WERI-Rb-1 (cell line): ENCODE data around the gene ASPSCR1.

ENCODE experiments used
- DNase-seq: peaks from one replicate; pipeline ENCODE4 v3.0.0-alpha.2; 2020
- H3K27ac ChIP-seq: fragments of 250-450 bp; sonication (Bioruptor Pico); 2 replicates; pipeline ENCODE4 v1.5.1; 2020; ENCODE audit warnings: mild to moderate bottlenecking, moderate library complexity
- H3K27me3 ChIP-seq: fragments of 250-450 bp; sonication (Bioruptor Pico); 2 replicates; pipeline ENCODE4 v1.5.1; 2021; ENCODE audit warnings: mild to moderate bottlenecking, low read depth, moderate library complexity; ENCODE audit not compliant: insufficient read depth, severe bottlenecking
- H3K36me3 ChIP-seq: fragments of 250-450 bp; sonication (Bioruptor Pico); 2 replicates; pipeline ENCODE4 v1.5.1; 2020; ENCODE audit warnings: mild to moderate bottlenecking, moderate library complexity
- H3K4me3 ChIP-seq: 2 replicates; pipeline ENCODE4 v1.5.1; 2011; ENCODE audit warnings: low read depth, mild to moderate bottlenecking, control low read depth, low read length
- H3K9me3 ChIP-seq: fragments of 250-450 bp; sonication (Bioruptor Pico); 2 replicates; pipeline ENCODE4 v1.5.1; 2021; ENCODE audit warnings: mild to moderate bottlenecking, moderate library complexity; ENCODE audit not compliant: severe bottlenecking
- TF ChIP-seq, protein P1 (sequence below): IDR thresholded peaks from 2 replicates; pipeline ENCODE4 v1.5.1; 2011; ENCODE audit warnings: low read depth, mild to moderate bottlenecking, control low read depth, inconsistent platforms, low read length

ASPSCR1 gene

DNA sequence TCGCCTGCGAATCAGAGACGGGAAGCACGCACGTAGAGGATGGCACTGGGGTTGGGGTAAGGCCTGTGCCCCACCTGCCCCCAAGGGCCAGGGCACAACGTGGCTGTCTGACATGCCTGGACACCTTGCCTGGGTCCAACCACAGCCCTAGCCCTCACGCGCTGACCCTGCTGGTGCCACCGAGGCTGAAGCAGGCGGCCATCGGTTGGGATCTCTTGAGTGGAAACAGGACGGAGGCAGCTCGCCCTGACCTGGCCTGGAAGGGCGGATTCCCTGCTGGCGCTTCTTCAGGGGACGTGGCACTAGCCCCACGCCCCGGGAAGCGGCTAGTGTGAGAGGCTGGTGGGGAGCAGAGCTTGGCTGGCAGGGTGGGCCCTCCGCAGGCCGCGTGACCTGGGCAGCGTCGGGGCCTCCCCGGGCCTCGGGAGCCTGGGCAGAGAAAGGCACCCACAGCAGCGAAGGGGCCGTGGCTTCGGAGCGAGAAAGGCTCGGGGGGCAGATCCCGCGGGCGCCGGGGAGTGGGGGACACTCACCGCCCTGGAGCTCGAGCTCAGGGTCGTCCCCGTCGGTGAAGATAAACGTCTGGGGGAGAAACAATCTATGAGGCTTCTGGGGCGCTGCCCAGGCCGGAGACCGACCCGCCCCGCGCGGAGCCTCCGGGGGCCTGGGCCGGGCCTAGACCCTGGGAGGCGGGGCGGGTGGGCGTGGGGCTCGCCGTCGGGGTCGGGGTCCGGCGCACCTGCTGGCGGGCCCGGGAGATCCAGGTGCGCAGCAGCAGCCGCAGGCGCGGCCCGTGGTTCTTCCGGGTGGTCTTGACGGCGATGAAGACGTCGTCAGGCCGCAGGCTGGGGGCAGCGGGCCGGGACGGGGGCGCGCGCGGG is 73.6 kb downstream of the ASPSCR1 start:
- H3K27ac ChIP-seq = peak overlapping the region; percentile 69
- TF ChIP-seq, protein P1, sequence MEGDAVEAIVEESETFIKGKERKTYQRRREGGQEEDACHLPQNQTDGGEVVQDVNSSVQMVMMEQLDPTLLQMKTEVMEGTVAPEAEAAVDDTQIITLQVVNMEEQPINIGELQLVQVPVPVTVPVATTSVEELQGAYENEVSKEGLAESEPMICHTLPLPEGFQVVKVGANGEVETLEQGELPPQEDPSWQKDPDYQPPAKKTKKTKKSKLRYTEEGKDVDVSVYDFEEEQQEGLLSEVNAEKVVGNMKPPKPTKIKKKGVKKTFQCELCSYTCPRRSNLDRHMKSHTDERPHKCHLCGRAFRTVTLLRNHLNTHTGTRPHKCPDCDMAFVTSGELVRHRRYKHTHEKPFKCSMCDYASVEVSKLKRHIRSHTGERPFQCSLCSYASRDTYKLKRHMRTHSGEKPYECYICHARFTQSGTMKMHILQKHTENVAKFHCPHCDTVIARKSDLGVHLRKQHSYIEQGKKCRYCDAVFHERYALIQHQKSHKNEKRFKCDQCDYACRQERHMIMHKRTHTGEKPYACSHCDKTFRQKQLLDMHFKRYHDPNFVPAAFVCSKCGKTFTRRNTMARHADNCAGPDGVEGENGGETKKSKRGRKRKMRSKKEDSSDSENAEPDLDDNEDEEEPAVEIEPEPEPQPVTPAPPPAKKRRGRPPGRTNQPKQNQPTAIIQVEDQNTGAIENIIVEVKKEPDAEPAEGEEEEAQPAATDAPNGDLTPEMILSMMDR = no peak

DNA sequence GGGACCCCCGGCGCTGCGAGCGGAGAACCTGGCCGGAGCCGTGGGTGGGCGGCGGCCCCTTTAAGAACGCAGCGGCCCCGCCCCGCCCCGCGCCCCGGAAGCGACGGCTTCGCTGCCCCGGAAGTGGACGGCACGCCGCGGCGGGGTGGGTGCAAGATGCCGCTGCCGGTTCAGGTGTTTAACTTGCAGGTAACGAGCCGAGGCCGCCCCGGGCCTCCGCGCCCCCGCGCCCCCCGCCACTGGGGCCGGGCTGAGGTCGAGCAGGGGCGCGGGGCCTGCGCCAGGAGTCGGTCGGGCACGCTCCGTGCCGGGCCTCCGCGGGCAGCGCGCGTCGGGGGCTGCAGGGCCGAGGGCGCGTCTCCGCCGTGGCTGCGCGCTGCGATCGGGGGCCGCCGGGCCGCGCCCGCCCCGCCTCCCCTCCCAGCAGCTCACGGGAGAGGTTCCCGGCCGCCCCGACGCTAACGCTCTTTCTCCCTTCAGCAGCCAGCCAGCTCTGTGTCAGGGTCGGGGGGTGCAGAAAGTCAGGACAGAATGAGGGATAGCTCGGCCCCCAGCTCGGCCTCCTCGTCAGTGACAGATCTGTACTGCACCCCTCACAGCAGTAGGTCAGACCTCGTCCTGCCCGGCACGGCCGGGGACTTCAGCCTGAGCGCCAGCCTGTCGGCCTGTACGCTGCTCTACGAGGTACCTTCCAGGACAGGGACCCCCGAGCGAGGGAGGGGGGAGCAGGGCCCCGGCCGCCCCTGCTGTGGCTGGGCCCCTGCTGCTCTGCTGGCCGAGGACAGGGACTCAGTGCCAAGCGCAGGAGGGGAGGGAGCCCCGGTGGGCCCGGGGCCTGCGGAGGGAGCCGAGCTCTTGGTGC is 74.6 kb downstream of the ASPSCR1 start, which contains the start of the genes GPS1 and RFNG:
GPS1 (plus strand) TSS at position 123 of the 862 bp plus-strand sequence; CDS start at position 157, 34 bp downstream.
RFNG (minus strand) TSS at position 36 of the 862 bp plus-strand sequence. CDS start 45 bp downstream, outside the sequence.
- Histone ChIP-seq H3K9me3 (no peaks in the 10 kb centered on the region), H3K27ac (peak within 1 kb of the TSS; percentile 69), H3K27me3 (no peaks in the 10 kb centered on the region), H3K36me3 (peaks cover 74% of the 10 kb centered on the region), H3K4me3 (peak within 1 kb of the TSS; percentile 77)
- DNase-seq = peak; percentile 89
- TF ChIP-seq, protein P1 = no peak

More for the DNA sequence above, 73.6 kb downstream of the ASPSCR1 start:
- no peak for DNase-seq
- Histone ChIP-seq H3K27me3 (no peaks in the 10 kb centered on the region), H3K4me3 (peak overlapping the region; percentile 71), H3K36me3 (peaks cover 67% of the 10 kb centered on the region), H3K9me3 (no peaks in the 10 kb centered on the region)

DNA sequence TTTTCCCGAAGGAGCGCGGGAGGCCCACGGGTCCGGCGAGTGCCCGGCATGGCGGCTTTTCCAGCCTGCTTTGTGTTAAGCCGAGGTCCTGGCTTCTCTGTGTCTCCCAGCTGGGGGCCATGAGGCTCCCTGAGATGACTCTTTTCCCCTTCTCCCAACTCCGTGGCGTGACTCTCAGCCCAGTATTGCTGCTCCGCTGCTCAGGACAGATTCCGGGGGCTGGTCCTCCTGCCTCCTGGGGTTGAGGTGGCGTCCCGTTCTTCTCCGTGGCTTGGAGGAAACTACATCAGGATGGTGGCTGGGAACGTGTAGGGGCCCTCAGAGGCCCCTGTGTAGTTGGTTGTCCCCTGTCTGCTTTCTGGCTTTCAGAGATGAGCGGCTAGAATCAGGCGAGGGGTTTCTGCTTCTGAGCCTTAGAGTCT is 75.2 kb downstream of the ASPSCR1 start:
- TF ChIP-seq, protein P1 = no peak
- DNase-seq = no peak
- Histone ChIP-seq H3K36me3 (peaks cover 74% of the 10 kb centered on the region), H3K27me3 (no peaks in the 10 kb centered on the region), H3K27ac (peak overlapping the region; percentile 67), H3K4me3 (peak overlapping the region; percentile 77), H3K9me3 (no peaks in the 10 kb centered on the region)

DNA sequence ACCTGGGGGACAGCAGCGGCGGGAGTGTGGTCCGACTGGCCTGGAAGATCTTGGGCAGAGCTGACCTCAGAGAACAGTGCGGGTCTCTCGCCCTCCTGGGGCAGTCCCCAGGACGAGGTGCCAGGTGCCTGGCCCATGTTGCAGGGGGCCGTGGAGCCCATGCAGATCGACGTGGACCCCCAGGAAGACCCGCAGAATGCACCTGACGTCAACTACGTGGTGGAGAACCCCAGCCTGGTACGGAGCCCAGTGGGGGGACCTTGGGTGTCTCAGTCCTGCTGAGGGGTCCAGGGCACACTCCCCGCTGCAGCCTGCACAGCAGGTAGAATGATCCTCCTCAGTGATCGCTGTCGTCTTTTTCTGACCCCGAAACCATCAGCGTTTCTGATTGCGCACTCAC is 75.7 kb downstream of the ASPSCR1 start:
- no peaks in the 10 kb centered on the region for H3K27me3 ChIP-seq
- peaks cover 74% of the 10 kb centered on the region for H3K36me3 ChIP-seq
- no peaks in the 10 kb centered on the region for H3K9me3 ChIP-seq
- DNase-seq = no peak
- TF ChIP-seq, protein P1 = no peak
- H3K27ac ChIP-seq = no peak overlapping the region
- no peak overlapping the region for H3K4me3 ChIP-seq

DNA sequence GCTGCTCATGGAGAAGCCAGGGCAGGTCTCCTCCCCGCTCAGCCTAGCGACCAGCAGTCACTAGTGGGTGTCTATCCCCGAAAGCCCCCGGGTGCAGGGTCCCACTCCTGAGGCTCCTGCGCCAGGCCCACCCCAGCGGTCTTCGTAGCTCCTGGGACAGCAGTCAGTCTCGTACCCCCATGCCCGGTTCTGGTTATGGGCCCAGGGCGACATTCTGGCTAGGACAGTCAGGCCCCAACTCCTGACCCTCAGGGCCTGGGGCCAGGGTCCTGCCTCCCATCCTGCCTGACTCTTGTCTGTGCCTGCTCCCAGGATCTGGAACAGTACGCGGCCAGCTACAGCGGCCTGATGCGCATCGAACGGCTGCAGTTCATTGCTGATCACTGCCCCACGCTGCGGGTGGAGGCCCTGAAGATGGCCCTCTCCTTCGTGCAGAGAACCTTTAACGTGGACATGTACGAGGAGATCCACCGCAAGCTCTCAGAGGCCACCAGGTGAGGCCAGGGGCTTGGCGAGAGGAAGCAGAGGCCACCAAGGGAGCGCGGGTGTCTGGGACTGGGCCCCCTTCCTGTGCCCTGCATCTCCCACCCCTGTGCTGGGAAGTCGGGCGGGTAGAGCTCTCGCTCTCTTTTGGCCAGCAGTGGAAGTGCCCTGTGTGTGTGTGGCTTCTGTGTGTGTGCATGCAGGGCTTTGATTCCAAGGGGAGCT is 76.3 kb downstream of the ASPSCR1 start:
- Histone ChIP-seq H3K27me3 (no peaks in the 10 kb centered on the region), H3K36me3 (peaks cover 74% of the 10 kb centered on the region), H3K27ac (no peak overlapping the region), H3K4me3 (no peak overlapping the region), H3K9me3 (no peaks in the 10 kb centered on the region)
- TF ChIP-seq, protein P1 = no peak
- no peak for DNase-seq
